Osteoblast (primary cell): ENCODE results near the gene ADGRE3. TPM values are rescaled to one million over a fixed set of nuclear protein-coding genes. Genes with fewer than 3 reads are reported as not detected.

ENCODE experiments used
- DNase-seq: peaks from one replicate; pipeline ENCODE4 v3.0.0; 2011; ENCODE audit warnings: low spot score, mixed read lengths; ENCODE audit not compliant: insufficient read length; ENCODE audit errors: missing footprints
- H2AFZ ChIP-seq: 2 replicates; pipeline ENCODE4 v1.6.0; 2011; ENCODE audit warnings: mild to moderate bottlenecking, low read length
- H3K27ac ChIP-seq: 2 replicates; pipeline ENCODE4 v1.5.1; 2011; ENCODE audit warnings: mild to moderate bottlenecking, low read depth, low read length, moderate library complexity
- H3K27me3 ChIP-seq: 2 replicates; pipeline ENCODE4 v1.6.0; 2012; ENCODE audit warnings: mild to moderate bottlenecking, control low read depth, inconsistent platforms, low read length, moderate library complexity; ENCODE audit not compliant: insufficient read depth
- H3K36me3 ChIP-seq: 2 replicates; pipeline ENCODE4 v1.5.1; 2011; ENCODE audit warnings: mild to moderate bottlenecking, low read length, control low read depth, moderate library complexity; ENCODE audit not compliant: insufficient read depth
- H3K4me1 ChIP-seq: 2 replicates; pipeline ENCODE4 v1.5.1; 2011; ENCODE audit warnings: mild to moderate bottlenecking, low read length, control low read depth, moderate library complexity; ENCODE audit not compliant: insufficient read depth
- H3K4me2 ChIP-seq: 2 replicates; pipeline ENCODE4 v1.6.0; 2011; ENCODE audit warnings: mild to moderate bottlenecking, low read length; ENCODE audit not compliant: insufficient read depth
- H3K4me3 ChIP-seq: fragments of 200-600 bp; sonication (generic); 3 replicates; pipeline ENCODE4 v1.5.1; 2012; ENCODE audit warnings: mild to moderate bottlenecking, low read length, inconsistent platforms; ENCODE audit not compliant: insufficient read depth
- H3K79me2 ChIP-seq: 2 replicates; pipeline ENCODE4 v1.6.0; 2012; ENCODE audit warnings: mild to moderate bottlenecking, low read length, control low read depth, inconsistent platforms; ENCODE audit not compliant: insufficient read depth
- H3K9me3 ChIP-seq: 2 replicates; pipeline ENCODE4 v1.5.1; 2011; ENCODE audit warnings: low read depth, low read length, control low read depth
- H4K20me1 ChIP-seq: 2 replicates; pipeline ENCODE4 v1.6.0; 2012; ENCODE audit warnings: mild to moderate bottlenecking, low read length, control low read depth; ENCODE audit not compliant: insufficient read depth
- CTCF ChIP-seq: IDR thresholded peaks from 2 replicates; pipeline ENCODE4 v1.5.1; 2011; ENCODE audit warnings: mild to moderate bottlenecking, low read depth, low read length, moderate library complexity; ENCODE audit errors: extremely low read depth
- total RNA-seq: library from RNA; depleted of rRNA; stranded (reverse); fragments of >200 nt; gene quantifications from 2 replicates; pipeline ENCODE4 v1.2.3, GENCODE V29; 2012

Gene ADGRE3
- total RNA-seq, 1 donor, result not detected

- H3K79me2 ChIP-seq, result no peaks in the 10 kb centered on the region
- no peak overlapping the region for H2AFZ ChIP-seq
- H3K27me3 ChIP-seq, result no peaks in the 10 kb centered on the region
- H3K27ac ChIP-seq, result no peak overlapping the region
- H3K4me3 ChIP-seq, result no peak overlapping the region
- no peak for TF ChIP-seq CTCF
- peaks cover 67% of the 10 kb centered on the region for H3K36me3 ChIP-seq
- H3K4me2 ChIP-seq, result no peak overlapping the region
- H4K20me1 ChIP-seq, result no peaks in the 10 kb centered on the region
- DNase-seq, result no peak
- no peaks in the 10 kb centered on the region for H3K4me1 ChIP-seq
- H3K9me3 ChIP-seq, result peaks cover 41% of the 10 kb centered on the region
Observed at GRCh38 chr19:14715841-14716240, 41.2 kb upstream of the ADGRE3 start.

- H3K9me3 ChIP-seq, result no peaks in the 10 kb centered on the region
- H3K36me3 ChIP-seq, result peaks cover 76% of the 10 kb centered on the region
- H3K4me3 ChIP-seq, result no peak overlapping the region
- TF ChIP-seq CTCF, result no peak
- DNase-seq, result no peak
- H3K4me1 ChIP-seq, result no peaks in the 10 kb centered on the region
- no peak overlapping the region for H3K4me2 ChIP-seq
- H3K27ac ChIP-seq, result no peak overlapping the region
- H2AFZ ChIP-seq, result no peak overlapping the region
- no peaks in the 10 kb centered on the region for H3K79me2 ChIP-seq
- H3K27me3 ChIP-seq, result no peaks in the 10 kb centered on the region
- no peaks in the 10 kb centered on the region for H4K20me1 ChIP-seq
Observed at GRCh38 chr19:14704450-14704849, 29.8 kb upstream of the ADGRE3 start.

GRCh38 chr19:14703833-14704232 is 29.2 kb upstream of the ADGRE3 start:
- H2AFZ ChIP-seq, result no peak overlapping the region
- H3K4me1 ChIP-seq, result no peaks in the 10 kb centered on the region
- no peak overlapping the region for H3K4me3 ChIP-seq
- DNase-seq, result no peak
- H3K4me2 ChIP-seq, result no peak overlapping the region
- H4K20me1 ChIP-seq, result no peaks in the 10 kb centered on the region
- H3K79me2 ChIP-seq, result no peaks in the 10 kb centered on the region
- no peak for TF ChIP-seq CTCF
- no peak overlapping the region for H3K27ac ChIP-seq
- no peaks in the 10 kb centered on the region for H3K27me3 ChIP-seq
- H3K36me3 ChIP-seq, result peaks cover 77% of the 10 kb centered on the region
- H3K9me3 ChIP-seq, result no peaks in the 10 kb centered on the region

GRCh38 chr19:14700711-14701375 is 26.2 kb upstream of the ADGRE3 start:
- Histone ChIP-seq H3K9me3 (no peaks in the 10 kb centered on the region), H3K4me2 (no peak overlapping the region), H3K27ac (no peak overlapping the region), H3K4me1 (no peaks in the 10 kb centered on the region), H3K79me2 (no peaks in the 10 kb centered on the region), H3K36me3 (peaks cover 72% of the 10 kb centered on the region), H4K20me1 (no peaks in the 10 kb centered on the region), H3K4me3 (no peak overlapping the region), H3K27me3 (no peaks in the 10 kb centered on the region), H2AFZ (no peak overlapping the region)
- no peak for TF ChIP-seq CTCF
- DNase-seq, result no peak
